Right hindlimb (tissue), 1 donor: Measurements from ENCODE around the gene TJP3.

Experiments
- DNase-seq: peaks from one replicate; pipeline ENCODE4 v3.0.0-alpha.2; 2018

TJP3 gene

DNA sequence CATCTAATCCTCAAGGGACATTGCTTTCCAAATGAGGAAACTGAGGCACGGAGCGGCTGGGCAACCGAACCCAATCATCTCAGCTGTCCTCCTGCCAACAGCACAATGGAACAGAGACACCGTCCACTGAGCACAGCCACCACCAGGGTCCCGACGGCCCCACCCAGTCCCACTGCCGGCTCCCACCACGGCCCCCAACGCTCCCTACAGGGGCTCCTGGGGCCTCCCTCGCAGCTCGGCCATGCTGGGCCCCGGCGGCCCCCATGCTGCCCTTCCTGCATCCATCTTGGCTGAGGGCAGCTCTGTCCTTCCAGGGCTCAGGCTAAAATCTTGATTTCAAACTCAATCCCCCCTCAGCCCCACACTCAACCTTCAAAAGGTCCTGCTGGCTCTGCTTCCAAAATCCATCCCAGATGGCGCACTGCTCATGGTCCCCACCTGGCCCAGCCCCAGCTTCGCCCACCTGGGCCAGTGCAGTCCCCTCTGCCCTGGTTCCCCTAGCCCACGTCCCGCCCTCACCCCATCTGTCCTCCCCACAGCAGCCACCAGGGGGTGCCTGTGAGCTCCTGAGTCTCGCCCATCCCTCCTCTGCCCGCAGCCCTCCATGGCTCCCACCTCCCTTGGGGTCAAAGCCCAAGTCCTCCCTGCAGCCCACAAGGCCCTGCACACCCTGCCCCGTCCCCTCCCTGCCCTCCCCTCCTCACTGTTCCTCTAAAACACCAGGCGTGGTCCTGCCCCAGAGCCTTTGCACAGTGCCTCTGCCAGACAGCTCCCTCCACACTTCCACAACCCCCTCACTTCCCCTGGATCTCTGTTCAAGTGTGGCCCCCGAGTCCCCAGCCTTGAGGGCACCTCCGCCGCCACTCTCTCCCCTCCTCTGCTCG, 15.8 kb upstream of the TJP3 start:
- DNase-seq = no peak

GRCh38 chr19:3693025-3693925, 14.9 kb upstream of the TJP3 start:
- DNase-seq = no peak

- no peak for DNase-seq
These were observed 13.6 kb upstream of the TJP3 start for GRCh38 chr19:3694361-3695123.

GRCh38 chr19:3695124-3695733, 13.0 kb upstream of the TJP3 start:
- no peak for DNase-seq

DNA sequence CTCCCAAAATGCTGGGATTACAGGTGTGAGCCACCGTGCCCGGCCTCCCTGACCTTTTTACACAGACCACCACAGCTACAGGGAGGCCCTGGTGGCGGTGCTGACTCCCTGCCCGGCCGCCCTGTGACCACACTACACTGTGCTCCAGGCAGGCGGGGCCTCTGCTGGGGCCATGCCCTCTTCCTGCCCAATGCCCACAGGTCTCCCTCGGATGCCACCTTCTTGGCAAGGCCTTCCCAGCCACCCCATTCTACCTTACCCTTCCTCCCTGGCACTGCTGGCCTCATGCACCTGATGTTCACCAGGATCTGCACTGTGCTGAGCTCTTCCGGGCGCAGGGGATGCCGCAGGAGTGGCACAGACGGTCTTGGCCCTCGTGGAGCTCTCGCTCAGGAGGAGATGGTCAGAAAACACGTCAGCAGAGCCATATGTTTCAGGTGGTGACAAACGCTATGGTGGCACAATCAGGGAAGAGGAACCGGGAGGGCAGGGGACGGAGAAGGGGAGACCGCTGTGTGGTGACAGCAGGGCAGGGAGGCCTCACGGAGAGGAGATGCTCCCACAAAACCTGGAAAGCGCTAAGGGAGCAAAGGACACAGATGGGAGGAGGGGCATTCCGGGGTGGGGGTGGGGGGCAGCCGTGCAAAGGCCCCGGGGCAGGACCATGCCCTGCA, 12.1 kb upstream of the TJP3 start:
- no peak for DNase-seq

DNA sequence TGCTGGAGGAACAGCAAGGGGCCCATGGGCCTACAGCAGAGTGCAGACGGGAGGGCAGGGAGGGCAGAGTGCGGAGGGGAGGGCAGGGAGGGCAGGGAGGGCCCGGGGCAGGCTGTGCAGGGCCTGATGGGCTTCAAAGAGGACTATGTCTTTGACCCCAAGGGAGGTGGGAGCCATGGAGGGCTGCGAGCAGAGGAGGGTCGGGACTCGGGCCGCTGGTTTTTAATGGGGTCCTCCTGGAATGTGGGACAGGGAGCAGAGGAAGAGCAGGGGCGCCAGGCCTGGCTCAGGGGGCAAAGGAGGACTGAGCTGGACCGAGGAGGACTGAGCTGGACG, 11.6 kb upstream of the TJP3 start:
- no peak for DNase-seq

DNA sequence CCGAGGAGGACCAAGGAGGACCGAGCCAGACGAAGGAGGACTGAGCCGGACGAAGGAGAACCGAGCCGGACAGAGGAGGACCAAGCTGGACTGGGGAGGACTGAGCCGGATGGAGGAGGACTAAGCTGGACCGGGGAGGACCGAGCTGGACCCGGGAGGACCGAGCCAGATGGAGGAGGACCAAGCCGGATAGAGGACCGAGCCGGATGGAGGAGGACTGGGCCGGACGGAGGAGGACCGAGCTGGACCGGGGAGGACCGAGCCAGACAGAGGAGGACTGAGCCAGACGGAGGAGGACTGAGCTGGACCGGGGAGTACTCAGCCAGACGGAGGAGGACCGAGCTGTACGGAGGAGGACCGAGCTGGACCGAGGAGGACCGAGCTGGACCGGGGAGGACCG, 11.1 kb upstream of the TJP3 start:
- DNase-seq = no peak

DNA sequence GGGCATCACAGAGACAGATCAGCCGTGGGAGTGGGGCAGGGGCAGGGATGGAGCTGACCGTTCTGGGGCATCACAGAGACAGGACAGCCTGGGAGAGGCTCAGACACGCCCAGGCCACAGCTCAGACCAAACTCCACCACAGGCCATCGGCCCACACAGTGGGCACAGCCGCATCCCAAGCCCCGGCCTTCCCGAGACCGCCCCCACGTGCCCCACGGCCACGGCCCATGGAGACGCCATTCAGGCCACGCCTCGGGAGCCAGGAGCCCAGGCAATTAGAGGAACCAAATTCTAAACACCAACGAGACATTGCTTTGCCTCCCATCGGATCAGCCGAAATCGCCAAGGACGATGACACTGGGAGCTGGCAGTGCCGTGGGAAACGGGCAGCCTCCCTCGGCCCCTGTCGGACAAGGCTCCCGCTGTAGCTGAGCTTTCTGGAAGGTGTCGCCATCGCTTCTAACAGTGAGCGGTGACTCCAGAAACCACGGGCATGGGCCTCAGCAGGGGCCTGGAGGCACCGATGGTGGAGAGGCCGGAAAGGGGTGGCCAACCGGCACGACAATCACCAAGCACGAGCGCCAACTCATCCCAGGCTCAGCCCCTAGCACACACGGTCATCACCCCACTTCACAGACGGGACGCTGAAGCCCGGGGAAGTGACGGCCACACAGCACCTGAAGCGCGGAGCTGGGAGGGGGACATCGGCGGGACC, 10.4 kb upstream of the TJP3 start:
- no peak for DNase-seq

DNA sequence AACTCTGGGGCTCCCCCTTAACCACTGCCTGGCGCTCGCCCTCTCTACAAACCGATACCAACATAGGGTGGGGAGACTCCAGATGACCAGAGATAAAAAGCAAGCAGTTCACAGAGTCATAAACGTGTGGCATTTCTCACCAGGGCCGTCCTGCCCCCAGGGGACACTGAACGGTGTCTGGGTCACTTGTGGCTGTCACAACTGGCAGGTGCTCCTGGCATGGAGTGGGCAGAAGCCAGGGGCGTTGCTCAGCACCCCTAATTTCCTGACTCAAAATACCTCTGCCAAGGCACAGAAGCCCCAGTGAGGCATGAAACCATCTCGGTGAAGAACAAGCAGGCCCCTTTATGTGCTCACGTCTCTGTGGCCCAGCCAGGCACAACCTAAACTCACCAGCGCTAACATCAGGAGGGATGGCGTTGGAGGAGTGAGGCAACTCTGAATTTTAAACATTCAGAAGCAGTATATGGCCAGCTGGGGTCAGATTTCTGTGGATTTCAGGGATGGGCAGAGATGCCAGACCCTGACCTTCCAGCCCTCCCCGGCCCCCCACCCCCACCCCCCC, 9.7 kb upstream of the TJP3 start:
- no peak for DNase-seq

DNA sequence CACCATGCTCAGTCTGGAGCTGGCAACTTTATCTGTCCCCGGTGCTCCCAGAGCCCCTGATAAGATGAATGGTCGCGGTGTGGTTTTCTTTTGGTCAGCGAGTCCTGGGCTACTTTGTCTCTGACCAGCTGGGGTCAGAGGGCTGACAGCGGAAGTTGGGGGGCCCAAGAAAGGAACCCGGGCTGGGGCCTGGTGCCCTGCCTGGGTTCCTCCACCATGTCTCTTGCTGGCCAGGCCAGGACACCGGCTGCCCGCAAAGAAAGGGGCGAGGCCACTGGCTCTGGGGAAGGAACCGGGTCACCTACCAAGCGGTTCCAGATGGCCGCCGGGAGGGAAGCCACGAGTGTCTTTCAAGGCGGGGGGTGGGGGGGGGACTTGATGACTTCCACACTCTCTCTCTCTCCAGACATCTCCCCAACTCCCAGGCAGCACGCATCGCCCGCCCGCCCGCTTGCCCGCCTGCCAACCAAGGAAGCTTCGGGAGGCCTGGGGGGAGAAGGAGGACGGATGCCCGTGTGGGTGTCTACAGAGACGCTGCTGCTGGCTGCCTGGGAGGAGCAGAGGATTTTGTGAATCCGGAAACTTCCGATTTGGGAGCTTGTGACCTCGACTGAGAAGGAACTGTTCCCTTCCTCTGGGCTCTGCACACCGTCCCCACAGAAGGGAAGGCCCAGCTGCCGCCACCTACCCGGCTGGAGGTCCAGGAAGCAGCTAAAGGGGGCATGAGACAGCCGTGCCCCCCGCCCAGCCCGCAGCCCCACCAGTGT, 9.0 kb upstream of the TJP3 start:
- peak; percentile 68 for DNase-seq

DNA sequence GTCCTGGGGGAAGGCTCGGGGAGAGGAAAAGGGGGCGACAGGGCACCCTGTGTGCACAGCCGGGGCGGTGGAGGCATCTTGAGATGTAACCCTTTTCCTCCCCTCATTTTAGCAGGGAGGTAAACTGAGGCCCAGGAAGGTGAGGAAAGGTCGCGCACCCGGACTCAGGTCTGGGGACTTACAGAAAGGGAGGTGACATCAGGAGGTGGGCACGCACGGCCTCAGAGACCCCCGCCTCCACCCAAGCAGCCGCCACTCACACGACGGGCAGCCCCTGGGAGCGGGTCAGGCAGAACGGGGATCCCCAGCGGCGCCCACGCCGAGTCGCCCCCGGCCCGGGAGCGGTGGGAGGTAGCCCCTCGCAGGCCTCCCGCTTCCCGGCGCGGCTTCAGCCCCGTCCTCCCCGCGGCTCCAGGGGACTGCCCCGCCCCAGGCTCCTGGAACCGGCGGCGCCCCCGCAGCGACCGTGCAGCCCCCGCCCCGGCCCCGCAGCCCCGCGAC, 8.4 kb upstream of the TJP3 start:
- no peak for DNase-seq

DNA sequence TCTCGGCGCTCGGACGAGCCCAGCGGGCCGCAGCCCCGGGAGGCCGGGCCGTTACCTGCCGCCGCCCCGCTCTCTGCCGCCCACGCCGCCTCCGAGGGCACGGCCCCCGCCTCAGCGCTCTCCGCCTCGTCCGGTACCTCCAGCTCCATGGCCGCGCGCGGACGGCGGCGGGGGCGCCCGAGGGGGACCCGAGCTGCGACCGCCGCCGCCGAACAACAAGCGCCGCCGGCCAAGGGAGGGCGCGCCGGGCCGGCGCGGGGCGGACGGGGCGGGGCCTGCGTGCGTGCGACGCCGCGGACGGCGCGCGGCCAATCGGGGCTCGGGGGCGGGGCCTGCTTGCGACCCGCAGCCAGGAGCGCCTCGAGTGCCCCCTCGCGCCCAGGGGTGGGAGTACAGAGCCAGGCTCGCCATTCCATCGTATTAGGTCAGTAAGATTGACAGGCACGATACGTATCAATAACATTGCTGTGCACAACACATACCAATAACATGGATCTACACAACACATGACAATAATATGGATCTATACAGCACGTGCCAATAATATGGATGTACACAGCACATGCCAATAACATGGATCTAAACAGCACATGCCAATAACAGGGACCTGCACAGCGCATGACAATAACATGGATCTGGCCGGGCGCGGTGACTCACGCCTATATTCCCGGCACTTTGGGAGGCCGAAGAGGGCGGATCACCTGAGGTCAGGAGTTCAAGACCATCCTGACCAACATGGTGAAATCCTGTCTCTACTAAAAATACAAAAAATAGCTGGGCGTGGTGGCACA, 7.7 kb upstream of the TJP3 start, which contains the start of gene PIP5K1C:
Gene PIP5K1C, minus strand, starts transcription at position 227 of the 791 bp plus-strand sequence. Its CDS starts 78 bp downstream, at position 149.
- peak; percentile 89 for DNase-seq

GRCh38 chr19:3701200-3701599, 7.0 kb upstream of the TJP3 start:
- no peak for DNase-seq

DNA sequence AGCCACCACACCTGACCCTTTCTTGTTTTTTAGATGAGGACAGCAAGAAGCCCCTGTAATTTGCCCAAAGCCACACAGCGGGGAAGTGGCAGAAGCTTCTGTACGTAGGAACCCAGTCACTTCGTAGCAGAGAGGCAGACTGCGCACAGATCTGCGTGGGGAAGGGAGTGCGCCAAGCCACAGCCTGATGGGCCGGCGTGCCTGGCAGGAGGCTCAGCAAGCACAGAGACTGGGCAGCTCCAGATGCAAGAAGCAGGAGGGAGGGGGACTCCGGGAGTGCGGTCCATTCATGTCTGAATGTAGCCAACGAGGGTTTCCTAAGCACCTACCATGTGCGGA, 347 bp upstream of the TJP3 start:
- DNase-seq = no peak

DNA sequence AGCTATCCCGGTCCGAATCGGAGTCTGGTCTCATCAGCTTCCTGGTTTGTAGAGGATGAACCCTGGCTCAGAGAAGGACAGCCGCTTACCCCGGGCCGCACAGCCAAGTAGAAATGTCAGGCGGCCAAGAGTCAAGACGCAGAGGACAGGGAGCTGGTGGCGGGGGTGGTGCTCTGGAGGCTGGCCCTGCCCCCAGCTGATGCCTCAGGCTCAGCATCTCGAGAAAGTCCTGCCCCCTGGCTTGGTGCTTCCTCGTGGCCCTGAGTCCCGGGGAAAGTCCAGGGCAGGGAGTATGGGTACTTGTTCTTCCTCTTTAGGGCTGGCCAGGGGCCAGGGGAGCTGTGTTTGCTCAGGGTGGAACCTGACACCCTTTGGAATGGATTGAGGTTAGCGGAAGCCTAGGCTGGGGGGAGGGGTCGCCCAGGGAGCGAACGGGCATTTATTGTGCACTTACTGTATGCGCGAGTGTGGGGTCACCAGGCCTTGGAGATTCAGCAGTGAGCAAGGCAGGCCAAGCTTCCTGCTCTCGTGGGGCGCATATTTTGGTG, 2.2 kb downstream of the TJP3 start:
- no peak for DNase-seq

GRCh38 chr19:3712663-3713611, 4.8 kb downstream of the TJP3 start:
- no peak for DNase-seq

DNA sequence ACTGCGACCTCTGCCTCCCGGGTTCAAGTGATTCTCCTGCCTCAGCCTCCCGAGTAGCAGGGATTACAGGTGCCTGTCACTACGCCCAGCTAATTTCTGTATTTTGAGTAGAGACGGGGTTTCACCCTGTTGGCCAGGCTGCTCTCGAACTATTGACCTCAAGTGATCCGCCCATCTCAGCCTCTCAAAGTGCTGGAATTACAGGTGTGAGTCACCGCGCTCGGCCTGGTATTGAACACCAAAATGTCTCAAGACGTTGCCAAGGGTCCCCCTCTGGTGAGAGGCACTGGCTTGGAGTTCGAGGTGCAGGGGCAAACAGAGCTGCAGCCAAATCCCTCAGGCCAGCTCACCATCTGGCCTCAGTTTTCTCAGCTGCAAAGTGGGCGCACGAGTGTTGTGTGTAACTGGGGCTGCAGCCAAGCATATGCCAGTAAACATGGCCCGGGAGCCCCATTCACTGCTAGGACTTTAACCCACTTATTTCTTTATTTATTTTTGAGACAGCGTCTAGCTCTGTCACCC, 8.0 kb downstream of the TJP3 start:
- no peak for DNase-seq

DNA sequence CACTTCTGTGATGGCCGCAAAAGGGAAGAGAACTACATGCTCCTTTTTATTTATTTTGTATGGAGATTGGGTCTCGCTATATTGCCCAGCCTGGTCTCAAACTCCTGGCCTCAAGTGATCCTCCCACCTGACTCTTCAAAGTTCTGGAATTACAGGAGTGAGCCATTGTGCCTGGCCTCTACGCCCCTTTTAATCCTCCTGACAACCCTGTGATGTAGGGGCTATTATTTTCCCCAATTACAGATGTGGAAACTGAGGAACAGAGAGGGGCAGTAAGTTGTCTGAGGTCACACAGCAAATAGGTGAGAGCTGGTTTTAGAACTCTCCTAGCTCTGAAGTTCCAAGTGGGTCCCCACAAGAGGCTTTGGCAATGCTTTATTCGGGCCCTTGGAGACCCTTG, 11.7 kb downstream of the TJP3 start:
- DNase-seq = no peak
